H1 (cell line): ENCODE data around the gene ZPBP2. TPM values are rescaled to one million over a fixed set of nuclear protein-coding genes. Genes with fewer than 3 reads are reported as not detected.

Experiments used
- BCL11A ChIP-seq, 2 experiments: IDR thresholded peaks; one replicate each; pipeline ENCODE4 v1.6.1; 2011; ENCODE audit warnings: low read depth in 2 of 2, low read length in 2 of 2, mild to moderate bottlenecking in 2 of 2
- polyA plus RNA-seq, 7 experiments: library from polyadenylated mRNA; depleted of rRNA in 3 of 7; stranded (reverse) in 5 of 7; unstranded in 2 of 7; fragments of >200 nt in 5 of 7; fragments of 200-250 nt in 2 of 7; gene quantifications; 1 replicate in 5 of 7; 2 replicates in 1 of 7; 4 replicates in 1 of 7; pipeline versions ENCODE4 v1.2.1 to v1.2.3, GENCODE V29; 2011 to 2013; ENCODE audit warnings: missing spikeins in 2 of 7, mixed read lengths in 2 of 7
- total RNA-seq: library from RNA; stranded (reverse); fragmentation: NEBNext Ultra II Directional; extraction: Animal tissue kit (Norgen Biotek cat#: 25700); gene quantifications from 2 replicates; pipeline ENCODE4 v1.2.1, GENCODE V29; 2021

The ZPBP2 gene
- total and polyA plus RNA-seq, 2 of the 8 experiments (the other 6 are each of a cell fraction or from before 2014, with no cell fraction given) = not detected

GRCh38 chr17:39922006-39922405, 54.0 kb downstream of the ZPBP2 start (continued):
- TF ChIP-seq BCL11A (IDR thresholded peaks at IDR 0.05; ENCODE audit: low read depth in 2 of 2, low read length in 2 of 2) = no peak
